NB4 (cell line): ENCODE results near the gene ATRNL1.

ENCODE experiments used
- DNase-seq: peaks from one replicate; pipeline ENCODE4 v3.0.0; 2010; ENCODE audit warnings: low read depth
- H3K4me3 ChIP-seq: one replicate; pipeline ENCODE4 v1.5.1; 2011; ENCODE audit warnings: mild to moderate bottlenecking, low read depth, low read length, moderate library complexity
- MAX ChIP-seq: IDR thresholded peaks from 2 replicates; pipeline ENCODE4 v1.6.1; 2011; ENCODE audit warnings: low read depth, low read length
- MYC ChIP-seq: IDR thresholded peaks from 2 replicates; pipeline ENCODE4 v1.6.1; 2011; ENCODE audit warnings: low read depth, low read length
- POLR2A ChIP-seq: IDR thresholded peaks from 2 replicates; pipeline ENCODE4 v1.6.1; 2011; ENCODE audit warnings: mild to moderate bottlenecking; ENCODE audit not compliant: insufficient read length; ENCODE audit errors: extremely low read depth
- TF ChIP-seq, protein P1 (sequence below): IDR thresholded peaks from one replicate; pipeline ENCODE4 v1.5.1; 2012; ENCODE audit warnings: low read depth, low read length

ATRNL1 gene

DNA sequence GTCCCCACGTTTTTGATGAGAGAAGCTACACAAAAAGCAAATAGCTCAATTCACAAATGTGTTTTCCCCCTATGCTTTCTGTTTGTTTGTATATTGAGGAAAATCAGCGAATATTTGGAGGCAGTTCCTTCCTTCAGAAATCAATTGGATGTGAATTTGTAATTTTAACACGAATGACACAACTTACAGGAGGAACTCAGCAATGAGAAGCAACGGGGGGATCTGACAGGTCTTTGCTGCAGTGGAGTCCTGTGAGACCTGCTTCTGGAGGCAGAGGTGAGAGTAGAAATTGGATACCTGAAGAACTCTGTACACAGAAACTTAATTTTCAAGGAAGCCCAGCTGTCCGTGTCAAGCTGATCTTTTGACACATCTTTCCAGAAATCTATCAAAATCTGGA lies 809.4 kb downstream of the ATRNL1 start:
- DNase-seq, result no peak
- TF ChIP-seq, protein P1, sequence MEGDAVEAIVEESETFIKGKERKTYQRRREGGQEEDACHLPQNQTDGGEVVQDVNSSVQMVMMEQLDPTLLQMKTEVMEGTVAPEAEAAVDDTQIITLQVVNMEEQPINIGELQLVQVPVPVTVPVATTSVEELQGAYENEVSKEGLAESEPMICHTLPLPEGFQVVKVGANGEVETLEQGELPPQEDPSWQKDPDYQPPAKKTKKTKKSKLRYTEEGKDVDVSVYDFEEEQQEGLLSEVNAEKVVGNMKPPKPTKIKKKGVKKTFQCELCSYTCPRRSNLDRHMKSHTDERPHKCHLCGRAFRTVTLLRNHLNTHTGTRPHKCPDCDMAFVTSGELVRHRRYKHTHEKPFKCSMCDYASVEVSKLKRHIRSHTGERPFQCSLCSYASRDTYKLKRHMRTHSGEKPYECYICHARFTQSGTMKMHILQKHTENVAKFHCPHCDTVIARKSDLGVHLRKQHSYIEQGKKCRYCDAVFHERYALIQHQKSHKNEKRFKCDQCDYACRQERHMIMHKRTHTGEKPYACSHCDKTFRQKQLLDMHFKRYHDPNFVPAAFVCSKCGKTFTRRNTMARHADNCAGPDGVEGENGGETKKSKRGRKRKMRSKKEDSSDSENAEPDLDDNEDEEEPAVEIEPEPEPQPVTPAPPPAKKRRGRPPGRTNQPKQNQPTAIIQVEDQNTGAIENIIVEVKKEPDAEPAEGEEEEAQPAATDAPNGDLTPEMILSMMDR, result no peak
- TF ChIP-seq MAX (no peak), POLR2A (no peak), MYC (no peak)
- H3K4me3 ChIP-seq, result no peak overlapping the region

- TF ChIP-seq POLR2A, result no peak
- no peak for TF ChIP-seq MYC
- TF ChIP-seq, protein P1, result no peak
- TF ChIP-seq MAX, result no peak
- no peak for DNase-seq
- no peak overlapping the region for H3K4me3 ChIP-seq
These were observed 810.0 kb downstream of the ATRNL1 start for GRCh38 chr10:115903207-115903606.

DNA sequence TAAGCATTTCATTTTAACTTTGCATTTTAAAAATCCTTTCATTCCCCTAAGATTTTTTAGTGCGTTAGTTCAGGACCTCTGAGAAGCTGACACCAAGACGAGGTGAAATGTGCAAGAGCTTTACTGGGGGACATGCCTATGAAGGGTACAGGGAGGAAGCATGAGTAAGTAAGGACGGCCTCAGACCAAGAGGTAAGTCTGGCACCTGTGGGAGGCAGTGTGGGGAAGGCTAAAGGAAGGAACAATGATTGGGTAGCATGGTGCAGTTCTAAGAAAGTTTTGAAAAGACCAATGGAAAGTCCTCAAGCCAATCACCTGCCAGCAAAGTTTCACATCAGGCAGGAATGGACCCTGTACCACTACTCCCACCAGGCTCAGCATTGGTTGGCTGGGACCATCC lies 810.7 kb downstream of the ATRNL1 start:
- TF ChIP-seq POLR2A (no peak), MAX (no peak), MYC (no peak)
- TF ChIP-seq, protein P1, result no peak
- DNase-seq, result no peak

DNA sequence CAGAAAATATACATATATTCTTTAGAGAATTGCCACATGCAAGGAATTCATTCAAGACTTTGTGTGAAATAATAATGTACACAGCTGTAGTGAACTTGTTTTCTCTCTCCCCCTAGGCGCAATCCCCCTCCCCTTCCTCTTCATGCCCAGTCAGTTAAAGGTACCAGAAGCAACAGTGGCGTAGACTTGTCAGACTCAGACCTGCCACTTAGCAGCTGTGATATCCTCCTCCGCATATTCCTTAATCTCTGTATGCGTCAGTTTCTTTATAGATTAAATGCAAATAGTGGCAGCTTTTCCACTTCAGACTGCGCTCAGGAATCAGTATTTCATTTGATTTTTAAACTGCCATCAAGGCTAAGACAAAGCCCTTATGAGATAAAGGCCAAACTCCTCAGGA lies 815.9 kb downstream of the ATRNL1 start:
- TF ChIP-seq MYC, result no peak
- no peak for TF ChIP-seq MAX
- no peak for TF ChIP-seq POLR2A
- TF ChIP-seq, protein P1, result no peak
- H3K4me3 ChIP-seq, result no peak overlapping the region
- DNase-seq, result no peak

More for the DNA sequence above, 810.7 kb downstream of the ATRNL1 start:
- no peak overlapping the region for H3K4me3 ChIP-seq

GRCh38 chr10:115909962-115910731 lies 817.0 kb downstream of the ATRNL1 start:
- no peak overlapping the region for H3K4me3 ChIP-seq
- no peak for DNase-seq
- no peak for TF ChIP-seq MYC
- TF ChIP-seq POLR2A, result no peak
- TF ChIP-seq, protein P1, result no peak
- TF ChIP-seq MAX, result no peak
